ENCODE results near the gene IL37. TPM values are rescaled to one million over a fixed set of nuclear protein-coding genes. Genes with fewer than 3 reads are reported as not detected.
"Not testable (repeated sequence)": the region's sequence is repeated elsewhere in the genome, so short reads cannot be mapped to it uniquely, and the experiment has no call there.

IL37 gene
- total RNA-seq, 1 donor from 2014 or later, result 0.29 TPM

DNA sequence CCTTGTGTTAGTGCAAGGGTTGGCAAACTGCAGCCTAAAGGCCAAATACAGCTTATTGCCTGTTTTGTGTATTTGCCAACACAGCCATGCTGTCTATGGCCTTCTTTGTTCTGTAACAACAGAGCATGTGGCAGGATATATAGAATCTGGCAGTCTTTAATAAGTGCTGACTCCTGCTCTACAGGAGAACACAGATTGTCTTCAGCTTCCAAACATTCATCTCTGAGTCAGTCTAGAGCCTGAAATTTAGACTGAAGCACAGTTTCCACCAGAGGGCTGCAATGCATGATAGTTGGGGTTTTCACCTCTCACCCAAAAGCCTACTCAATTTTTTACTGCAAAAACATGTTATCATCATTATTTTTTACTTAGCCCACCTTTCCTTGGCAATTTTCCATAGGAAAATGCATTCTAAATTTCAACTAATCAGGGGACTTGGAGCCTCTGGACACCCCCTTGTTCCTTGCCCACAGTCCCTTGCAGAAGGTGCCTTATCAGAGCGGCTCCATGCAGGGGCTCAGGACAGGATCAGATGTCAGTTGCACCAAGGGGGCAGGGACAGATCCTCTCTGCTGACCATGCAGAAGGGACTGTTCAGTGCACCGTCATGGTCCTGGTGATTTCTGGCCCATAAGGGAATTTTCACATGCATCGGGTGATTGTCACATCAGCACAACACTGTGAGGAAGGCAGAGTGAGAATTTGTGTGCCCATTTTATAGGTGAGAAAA lies 12.4 kb downstream of the IL37 start:
- no peak for DNase-seq (ENCODE audit: low spot score)

DNA sequence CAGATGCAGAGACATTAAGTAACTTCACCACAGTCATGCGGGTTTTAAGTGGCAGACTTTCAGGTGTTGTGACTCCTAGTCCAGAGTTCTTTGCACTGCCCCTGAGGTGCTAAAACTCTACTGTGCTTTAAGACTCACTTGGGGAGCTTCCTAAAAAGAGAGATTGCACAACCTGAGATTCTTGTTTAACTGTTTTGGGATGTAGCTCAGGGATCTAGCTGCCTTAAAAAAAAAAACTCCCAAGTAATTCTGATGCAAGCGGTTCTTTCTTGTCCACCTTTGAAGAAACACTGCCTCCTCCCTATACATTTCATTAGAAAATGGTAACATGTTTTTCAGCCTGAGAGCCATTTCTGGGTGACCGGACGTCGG lies 13.0 kb downstream of the IL37 start:
- DNase-seq (ENCODE audit: low spot score), result no peak

DNA sequence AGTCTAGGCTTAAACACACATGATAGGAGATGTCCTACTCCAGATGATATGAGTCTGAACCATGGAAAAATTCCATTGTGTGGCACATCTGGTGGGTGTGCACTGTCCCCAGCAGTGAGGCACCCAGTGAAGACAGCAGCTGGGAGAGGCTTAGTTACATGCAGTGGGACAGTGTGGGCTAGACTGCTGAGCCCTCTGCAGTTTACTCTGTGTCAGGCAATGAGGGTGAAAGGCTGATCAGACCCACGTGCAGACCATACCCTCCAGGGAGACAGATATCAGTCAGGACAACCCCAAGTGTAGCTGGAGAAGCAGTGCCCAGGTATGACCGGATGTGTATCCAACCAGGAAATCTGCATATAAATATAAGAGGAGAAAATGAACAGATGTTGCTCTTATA lies 13.4 kb downstream of the IL37 start:
- no peak for DNase-seq (ENCODE audit: low spot score)

DNA sequence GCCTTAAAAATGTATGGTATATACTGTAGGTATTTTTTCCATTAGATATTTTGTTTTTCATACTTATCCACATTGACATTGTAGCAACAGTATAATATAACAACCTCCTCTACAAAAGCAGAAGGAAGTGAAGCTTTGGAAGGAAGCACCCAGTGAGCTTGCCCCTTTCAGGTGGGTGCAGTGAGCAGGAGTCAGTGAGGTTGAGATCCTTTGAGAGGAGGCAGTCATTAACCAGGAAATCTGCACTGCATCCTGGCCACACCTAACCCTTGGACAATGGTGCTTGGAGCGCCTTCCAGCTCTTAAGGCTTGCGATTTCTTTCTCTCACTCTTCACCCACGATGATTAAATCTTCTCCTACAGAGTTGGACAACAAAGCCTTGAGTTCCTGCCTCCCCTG lies 13.9 kb downstream of the IL37 start:
- DNase-seq (ENCODE audit: low spot score), result peak; percentile 70

DNA sequence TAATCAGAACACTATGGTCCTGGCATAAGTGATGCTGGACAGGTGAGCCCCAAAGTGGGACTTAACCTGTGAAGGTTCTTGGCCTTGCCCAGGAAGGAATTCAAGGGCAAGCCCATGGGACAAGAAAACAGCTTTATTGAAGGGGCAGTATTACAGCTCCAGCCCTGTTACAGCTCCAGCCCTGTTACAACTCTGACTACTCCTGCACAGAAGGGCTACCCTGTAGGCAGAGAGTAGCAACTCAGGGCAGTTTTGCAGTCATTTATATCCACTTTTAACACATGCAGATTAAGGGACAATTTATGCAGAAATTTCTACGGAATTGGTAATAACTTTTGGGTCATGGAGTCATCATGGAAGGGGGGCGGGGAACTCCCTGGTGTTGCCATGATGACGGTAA lies 15.7 kb downstream of the IL37 start:
- no peak for DNase-seq (ENCODE audit: low spot score)

DNA sequence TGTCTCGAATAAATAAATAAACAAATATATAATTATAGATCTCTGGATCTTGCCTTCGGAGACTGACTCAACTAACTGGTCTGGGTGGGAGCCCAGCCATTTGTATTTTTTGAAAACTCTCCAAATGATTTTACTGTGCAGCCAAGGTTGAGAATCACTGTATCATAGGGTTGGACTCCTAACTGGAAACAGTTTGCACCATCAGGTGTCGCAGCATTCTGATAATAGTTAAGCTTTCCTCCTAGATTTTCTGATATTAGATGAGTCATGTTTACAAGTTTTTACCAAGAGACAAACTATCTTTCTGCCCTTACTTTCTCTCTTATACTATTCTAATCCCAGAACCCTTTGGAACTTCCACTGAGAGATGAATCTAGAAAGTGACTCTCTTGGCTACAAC lies 16.8 kb downstream of the IL37 start:
- DNase-seq (ENCODE audit: low spot score), result no peak

DNA sequence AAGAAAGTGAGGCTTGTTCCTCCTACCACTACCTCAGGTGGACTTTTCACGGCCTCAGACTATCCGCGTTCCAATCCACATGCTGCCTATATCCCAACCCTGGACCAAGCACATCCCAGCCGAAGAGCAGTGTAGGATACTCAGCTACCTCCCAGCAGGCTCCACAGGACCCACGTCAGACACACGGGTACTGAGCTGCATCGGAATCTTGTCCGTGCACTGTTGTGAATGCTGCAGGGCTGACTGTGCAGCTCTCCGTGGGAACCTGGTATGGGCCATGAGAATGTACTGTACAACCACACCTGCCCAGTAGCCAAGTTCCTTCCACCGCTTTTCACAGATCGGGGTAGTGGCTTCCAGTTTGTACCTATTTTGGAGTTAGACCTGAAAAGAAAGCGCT lies 22.3 kb downstream of the IL37 start:
- no peak for DNase-seq (ENCODE audit: low spot score)

DNA sequence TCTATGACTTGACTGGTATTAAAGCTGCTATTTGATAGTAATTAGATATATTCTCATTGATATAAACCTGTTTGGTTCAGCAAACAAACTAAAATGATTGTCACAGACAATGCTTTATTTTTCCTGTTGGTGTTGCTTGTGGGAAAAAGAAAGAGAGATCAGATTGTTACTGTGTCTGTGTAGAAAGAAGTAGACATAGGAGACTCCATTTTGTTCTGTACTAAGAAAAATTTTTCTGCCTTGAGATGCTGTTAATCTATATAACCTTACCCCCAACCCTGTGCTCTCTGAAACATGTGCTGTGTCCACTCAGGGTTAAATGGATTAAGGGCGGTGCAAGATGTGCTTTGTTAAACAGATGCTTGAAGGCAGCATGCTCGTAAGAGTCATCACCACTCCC lies 23.2 kb downstream of the IL37 start:
- not testable (repeated sequence) for DNase-seq (ENCODE audit: low spot score)

DNA sequence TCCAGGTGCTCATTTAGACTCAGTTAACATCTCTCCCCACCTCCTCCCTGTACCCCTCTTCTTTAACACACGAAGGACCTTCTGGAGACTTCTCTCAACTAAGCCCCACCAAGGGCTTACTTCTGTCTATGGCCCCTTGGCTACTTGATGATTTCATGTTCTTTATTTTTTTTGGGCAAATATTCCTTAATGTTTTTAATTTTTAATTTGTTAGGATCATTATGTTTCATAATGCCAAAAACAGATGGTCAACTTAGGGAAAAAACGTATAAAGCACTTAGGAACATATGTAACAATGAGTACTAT lies 25.9 kb downstream of the IL37 start:
- DNase-seq (ENCODE audit: low spot score), result no peak

DNA sequence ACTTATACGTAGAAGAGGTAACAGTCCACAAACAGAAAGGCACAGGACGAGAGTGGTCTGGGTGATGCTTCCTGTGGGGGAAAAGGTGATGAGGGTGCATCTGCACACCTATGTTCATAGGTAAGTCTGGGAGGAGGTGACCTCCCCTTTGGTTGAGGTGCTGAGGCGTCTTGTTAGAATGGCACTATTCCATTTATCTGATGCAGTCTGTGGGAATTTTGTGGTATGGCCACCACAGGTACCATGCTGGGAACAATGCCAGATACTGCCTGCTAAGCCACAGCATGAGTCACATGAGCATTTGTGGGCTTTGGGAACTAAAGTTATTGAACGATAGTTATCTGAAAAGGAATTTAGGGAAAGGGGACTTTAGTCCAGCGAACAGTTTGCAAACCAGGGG lies 27.9 kb downstream of the IL37 start:
- peak; percentile 62 for DNase-seq (ENCODE audit: low spot score)

DNA sequence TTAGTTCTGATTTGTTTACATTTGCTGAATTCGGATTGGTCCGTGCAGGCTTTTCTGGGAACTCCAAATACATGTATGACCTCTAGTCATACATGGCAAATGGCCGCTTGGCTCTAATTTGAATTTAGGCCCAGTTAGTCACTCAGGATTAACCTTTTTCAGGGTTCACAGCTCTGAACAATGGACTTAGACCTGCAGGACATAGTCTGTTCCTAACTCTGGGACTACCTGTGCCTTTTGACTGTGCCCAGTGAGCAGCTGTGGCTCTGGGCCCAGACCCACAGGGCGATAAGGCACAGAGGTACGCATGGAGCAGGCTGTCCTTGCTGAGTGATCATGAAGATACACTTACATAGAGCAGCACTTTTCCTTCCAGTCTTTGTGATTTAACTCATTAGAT lies 28.5 kb downstream of the IL37 start:
- DNase-seq (ENCODE audit: low spot score), result peak; percentile 72

DNA sequence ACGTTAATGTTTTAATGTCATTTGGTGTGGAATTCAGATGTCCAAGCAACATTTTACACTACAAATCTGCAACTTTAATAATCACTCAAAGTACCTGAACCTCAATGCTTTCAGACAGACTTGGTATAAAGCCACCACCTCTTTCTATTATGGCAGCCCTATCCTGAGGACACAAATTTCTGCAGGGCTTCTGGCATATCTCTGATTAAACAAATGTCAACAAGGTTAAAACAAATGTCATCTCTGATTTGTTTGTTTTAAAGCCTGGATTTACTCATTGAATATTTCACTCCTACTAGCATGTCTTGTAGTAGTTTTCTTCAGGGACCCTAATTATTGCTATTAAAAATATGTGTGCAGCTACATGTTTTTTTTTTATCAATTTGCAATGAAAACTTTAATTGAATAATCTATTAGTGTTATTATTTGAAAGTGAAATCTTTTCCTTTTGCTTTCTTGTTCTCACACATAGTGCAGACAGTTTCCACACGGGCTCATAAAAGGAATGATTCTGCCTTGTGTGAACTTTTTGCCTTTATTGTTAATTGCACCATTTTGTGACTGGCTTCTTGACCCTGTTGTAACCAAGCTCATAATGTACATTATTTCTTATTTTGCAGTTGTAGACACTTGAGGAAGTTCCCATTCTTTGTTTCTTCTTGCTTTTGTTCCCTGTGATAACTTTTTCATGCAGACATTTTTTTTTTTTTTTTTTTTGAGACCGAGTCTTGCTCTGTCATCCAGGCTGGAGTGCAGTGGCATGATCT lies 30.1 kb downstream of the IL37 start:
- DNase-seq (ENCODE audit: low spot score), result no peak

DNA sequence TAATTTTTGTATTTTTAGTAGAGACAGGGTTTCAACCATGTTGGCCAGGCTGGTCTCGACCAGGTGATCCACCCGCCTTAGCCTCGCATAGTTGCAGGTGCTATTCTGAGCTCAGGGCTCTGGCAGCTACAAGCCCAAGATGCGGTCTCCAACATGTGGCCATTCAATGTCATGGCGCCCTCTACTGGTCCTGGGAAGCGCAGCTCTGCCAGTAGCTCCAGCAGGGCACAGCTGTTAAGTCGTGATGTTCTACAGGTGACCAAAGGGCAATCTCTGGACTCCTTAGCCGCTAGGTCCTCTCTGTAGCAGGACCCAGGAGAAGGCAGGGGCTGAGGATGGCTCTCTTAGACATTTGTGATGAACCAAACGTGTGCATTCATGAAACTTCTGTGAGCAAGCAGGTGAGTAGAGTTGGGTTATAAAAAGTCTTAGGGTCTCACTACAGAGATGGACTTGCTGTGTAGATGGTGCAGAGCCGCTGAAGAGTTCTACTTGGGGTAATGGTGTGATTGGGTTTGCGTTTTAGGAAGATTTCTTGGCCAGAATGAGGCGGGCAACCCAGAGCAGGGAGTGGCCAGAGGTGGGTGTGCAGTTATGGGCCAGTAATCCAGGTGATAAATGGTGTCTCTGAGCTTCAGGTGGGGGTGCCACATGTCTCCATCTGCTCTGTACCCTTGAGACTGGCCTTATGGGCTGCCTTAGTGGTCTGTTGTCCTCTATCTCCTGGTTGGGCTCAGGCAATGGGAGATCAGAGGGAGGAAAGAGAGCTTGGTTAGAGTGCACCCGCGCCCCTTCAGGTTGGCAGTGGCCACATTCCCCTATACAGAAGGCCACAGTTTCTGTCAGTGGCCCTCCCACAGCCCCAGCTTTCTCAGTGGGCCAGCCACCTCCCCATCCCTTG lies 31.0 kb downstream of the IL37 start:
- DNase-seq (ENCODE audit: low spot score), result peak; percentile 81

DNA sequence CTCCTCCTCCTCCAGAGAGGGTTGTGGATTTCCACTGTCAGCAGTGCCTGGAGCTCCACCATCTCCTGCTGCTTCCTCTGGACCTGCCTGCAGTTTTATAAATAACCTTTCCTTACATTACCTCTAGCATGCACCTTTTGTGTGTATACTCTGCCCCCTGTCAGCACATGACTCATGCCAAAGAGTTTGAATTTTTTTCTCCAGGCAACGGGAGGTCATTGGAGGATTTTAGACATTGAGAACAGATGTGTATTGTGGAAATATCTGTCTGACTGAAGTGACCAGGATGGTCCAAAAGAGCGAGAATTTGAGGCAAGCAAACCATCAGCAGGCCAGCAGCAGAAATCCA lies 31.7 kb downstream of the IL37 start:
- DNase-seq (ENCODE audit: low spot score), result no peak

DNA sequence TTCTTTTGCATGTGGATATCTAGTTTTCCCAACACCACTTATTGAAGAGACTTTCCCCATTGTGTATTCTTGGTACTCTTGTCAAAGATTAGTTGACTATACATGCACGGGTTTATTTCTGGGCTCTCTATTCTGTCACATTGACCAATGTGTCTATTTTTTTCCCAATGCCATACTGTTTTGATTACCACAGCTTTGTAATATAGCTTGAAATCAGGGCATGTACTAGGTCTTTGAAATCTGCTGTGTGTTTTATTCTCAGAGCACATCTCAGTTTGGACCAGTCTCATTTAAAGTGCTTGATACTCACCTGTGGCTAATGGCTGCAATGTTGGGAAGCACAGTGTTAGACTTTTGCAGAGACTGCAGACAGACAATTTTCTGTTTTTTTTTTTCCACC lies 34.0 kb downstream of the IL37 start:
- no peak for DNase-seq (ENCODE audit: low spot score)

DNA sequence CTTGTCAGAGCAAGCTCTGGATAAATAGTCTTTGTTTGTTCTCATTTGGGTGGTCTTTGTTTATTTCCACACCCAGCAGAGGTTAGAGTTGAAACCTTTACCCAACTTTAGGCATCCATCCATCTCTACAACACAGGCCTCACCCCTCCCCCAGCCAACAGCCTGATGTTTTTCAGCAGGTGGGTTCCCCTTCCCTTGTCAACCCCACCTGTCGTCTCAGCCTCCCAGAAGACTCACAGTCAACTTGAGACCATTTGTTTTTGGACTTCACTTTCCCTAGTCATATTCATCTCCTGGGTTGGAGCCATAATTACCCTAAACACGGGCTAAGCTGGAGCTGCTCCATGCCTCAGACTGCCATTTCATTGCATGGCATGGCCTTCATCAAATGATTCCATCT lies 35.1 kb downstream of the IL37 start:
- DNase-seq (ENCODE audit: low spot score), result no peak

DNA sequence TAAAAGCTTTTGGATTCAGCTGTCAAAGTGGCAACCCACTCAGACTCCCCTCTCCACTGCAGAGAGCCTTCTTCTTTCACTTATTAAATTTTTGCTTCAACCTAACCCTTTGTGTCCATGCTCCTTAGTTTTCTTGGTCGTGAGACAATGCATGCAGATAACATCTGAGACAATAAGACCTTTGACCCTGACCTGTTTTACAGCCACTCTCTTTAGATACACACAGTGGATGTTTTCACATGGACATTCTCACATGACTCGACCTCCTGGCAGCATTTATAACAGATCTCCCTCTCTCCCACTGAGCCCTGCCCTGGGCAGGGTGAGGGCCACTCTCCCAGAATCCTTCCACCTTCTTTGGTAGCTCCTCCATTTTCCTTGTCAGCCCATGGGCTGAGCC lies 36.4 kb downstream of the IL37 start:
- DNase-seq (ENCODE audit: low spot score), result no peak

DNA sequence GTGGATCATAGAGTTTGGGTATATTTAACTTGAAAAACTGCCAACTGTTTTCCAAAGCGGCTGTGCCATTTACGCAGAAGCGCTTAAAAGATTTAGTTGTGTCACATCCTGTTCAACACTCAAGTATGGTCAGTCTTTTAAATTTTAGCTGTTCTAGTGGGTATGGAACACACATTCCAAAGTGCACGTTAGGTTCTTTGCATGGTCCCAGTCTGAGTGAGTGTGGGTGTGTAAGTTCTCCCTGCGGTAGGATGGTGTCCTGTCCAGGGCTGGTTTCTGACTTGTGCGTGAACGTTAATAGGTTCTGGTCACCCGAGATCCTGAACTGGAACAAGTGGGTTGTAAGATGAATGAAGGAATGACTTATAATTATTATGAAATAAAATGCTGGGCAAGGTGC lies 38.5 kb downstream of the IL37 start:
- DNase-seq (ENCODE audit: low spot score), result no peak

DNA sequence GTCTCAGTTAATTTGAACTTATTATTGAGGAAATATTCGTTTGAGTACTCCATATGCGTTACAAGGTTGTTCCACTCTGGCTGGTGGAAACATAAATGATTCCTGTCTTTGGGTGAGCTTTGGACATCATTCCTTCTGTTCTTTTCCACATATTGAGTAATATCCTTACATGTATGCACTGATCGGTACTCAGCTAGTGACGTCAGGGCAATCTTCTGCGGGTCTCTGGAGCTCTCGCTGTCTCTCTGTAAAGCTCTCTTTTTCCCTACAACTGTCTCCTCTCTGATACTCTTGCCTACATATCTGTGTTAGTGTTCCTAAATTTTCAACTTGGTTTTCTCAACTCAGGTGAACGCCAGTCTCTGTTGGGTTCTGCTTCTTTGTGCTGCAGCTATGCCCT lies 43.4 kb downstream of the IL37 start:
- DNase-seq (ENCODE audit: low spot score), result no peak

DNA sequence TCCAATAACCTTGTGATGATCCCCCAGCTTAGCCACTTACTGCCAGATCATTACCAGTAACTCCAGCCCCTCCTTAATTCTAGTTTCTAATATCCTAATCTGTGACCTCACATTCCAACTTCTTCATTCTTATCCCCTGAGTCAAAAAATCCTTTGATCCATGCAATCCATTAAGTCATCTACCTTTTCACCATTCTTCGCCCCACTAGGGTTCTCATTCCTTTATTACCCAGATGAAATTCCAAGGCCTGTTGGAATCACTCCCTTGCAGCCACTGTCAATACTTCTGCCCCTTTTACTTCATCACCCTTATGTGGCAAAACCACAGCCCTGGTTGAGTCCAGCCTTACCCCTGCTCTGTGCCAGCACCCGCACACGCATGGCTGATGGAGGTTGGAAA lies 46.5 kb downstream of the IL37 start:
- no peak for DNase-seq (ENCODE audit: low spot score)

DNA sequence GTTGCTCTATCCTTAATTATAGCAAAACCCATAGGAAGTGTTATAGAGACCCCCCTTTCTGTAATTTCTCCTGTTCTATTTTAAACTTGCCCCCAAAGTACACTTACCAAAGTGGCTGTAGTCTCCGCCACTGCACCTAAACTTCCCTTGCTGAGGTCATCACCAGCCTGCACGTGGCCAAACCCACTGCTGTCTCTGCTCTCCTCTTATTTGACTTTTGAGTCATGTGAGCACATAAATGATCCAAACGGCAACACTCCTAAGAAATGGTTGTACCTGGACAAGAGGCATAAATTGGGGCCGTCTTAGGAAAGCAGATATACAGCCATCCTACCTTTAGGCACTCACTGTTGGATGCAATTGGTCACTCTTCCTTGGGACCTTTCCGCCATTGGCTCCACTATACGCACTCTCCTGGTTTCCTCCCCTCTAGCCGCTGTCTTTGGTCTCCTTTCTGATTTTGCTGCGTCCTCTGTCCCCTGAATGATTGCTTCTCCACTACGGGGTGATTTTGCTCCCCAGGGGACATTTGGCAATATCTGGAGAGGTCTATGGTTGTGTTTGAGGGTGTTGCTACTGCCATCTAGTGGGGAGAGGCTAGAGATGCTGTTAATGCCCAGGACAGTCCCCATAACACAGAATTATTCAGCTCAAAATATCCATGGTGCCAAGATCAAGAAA lies 47.6 kb downstream of the IL37 start:
- no peak for DNase-seq (ENCODE audit: low spot score)

DNA sequence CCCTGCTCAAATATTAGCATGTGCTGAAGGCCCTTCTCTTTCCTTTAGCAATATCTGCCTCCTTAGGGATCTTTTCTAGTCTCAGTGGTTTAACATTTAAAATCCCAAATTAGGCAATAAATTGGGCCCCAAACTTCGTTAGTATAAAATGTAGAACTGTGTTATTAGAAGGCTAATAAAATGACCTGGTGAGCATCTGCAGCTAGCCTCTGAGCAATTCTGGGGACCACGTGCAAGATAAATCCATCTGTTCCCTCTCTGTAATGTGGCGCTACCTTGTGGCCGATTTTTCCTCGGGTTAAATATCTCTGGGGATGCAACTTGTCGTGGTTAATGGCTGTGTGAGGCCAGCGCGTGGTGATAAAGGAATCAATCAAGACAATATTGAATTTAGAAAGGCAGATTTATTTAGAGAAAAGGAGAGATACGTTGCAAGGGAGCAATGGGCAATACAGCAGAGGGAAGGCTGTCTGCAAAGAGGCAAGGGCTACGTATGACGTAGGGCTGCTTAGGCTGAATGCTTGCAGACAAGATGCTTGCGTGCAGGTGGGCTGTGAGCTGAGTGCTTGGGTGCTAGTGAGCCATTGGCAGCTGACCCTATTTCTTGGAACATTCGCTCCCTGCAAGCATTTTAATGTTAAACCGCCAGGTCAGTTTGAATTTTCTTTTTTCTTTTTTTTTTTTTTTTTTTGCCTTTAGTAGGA lies 48.3 kb downstream of the IL37 start:
- DNase-seq (ENCODE audit: low spot score), result no peak
